Hepatocyte (in vitro differentiated cells): ENCODE data around the gene NAE1. TPM values are rescaled to one million over a fixed set of nuclear protein-coding genes. Genes with fewer than 3 reads are reported as not detected.

Source experiments
- DNase-seq: peaks from one replicate; pipeline ENCODE4 v3.0.0-alpha.2; 2016; ENCODE audit warnings: low spot score
- H2AFZ ChIP-seq: fragments of 200-600 bp; sonication (generic); 2 replicates; pipeline ENCODE4 v1.6.0; 2016; ENCODE audit warnings: antibody characterized with exemption, mild to moderate bottlenecking
- H3K27ac ChIP-seq: fragments of 200-600 bp; sonication (generic); 2 replicates; pipeline ENCODE4 v1.5.1; 2016; ENCODE audit warnings: mild to moderate bottlenecking
- H3K27me3 ChIP-seq: fragments of 200-600 bp; sonication (generic); 2 replicates; pipeline ENCODE4 v1.6.1; 2016
- H3K36me3 ChIP-seq: fragments of 200-600 bp; sonication (generic); replicated peaks from 2 replicates; pipeline ENCODE4 v1.5.1; 2016; ENCODE audit warnings: low read depth; ENCODE audit not compliant: insufficient read depth
- H3K4me1 ChIP-seq: fragments of 200-600 bp; sonication (generic); 2 replicates; pipeline ENCODE4 v1.5.1; 2016; ENCODE audit warnings: mild to moderate bottlenecking, moderate library complexity; ENCODE audit not compliant: insufficient read depth
- H3K4me2 ChIP-seq: fragments of 200-600 bp; sonication (generic); 2 replicates; pipeline ENCODE4 v1.6.0; 2016
- H3K4me3 ChIP-seq: fragments of 200-600 bp; sonication (generic); 2 replicates; pipeline ENCODE4 v1.5.1; 2016; ENCODE audit warnings: mild to moderate bottlenecking
- H3K79me2 ChIP-seq: fragments of 200-600 bp; sonication (generic); 2 replicates; pipeline ENCODE4 v1.6.0; 2017; ENCODE audit warnings: mild to moderate bottlenecking
- H3K9me2 ChIP-seq: fragments of 200-600 bp; sonication (generic); replicated peaks from 2 replicates; pipeline ENCODE4 v1.6.0; 2017; ENCODE audit warnings: mild to moderate bottlenecking; ENCODE audit not compliant: insufficient read depth
- H3K9me3 ChIP-seq: fragments of 200-600 bp; sonication (generic); 2 replicates; pipeline ENCODE4 v1.5.1; 2016; ENCODE audit warnings: low read depth, mild to moderate bottlenecking
- H4K20me1 ChIP-seq: fragments of 200-600 bp; sonication (generic); 2 replicates; pipeline ENCODE4 v1.6.0; 2016; ENCODE audit warnings: mild to moderate bottlenecking; ENCODE audit not compliant: insufficient read depth, poor library complexity, severe bottlenecking
- EZH2 ChIP-seq: fragments of 200-600 bp; sonication (generic); IDR thresholded peaks from 2 replicates; pipeline ENCODE4 v1.6.1; 2016; ENCODE audit warnings: antibody characterized with exemption, mild to moderate bottlenecking, borderline replicate concordance
- EZH2phosphoT487 ChIP-seq: fragments of 200-600 bp; sonication (generic); IDR thresholded peaks from one replicate; pipeline ENCODE4 v1.6.1; 2018; ENCODE audit warnings: antibody characterized with exemption, mild to moderate bottlenecking, low read depth, moderate library complexity; ENCODE audit not compliant: unreplicated experiment, severe bottlenecking
- WGBS: methylation state at CpG from one replicate; pipeline ENCODE4 v1.1.6; 2016; ENCODE audit warnings: low lambda C conversion rate; ENCODE audit errors: missing lambda C conversion rate; 5-methylcytosine and 5-hydroxymethylcytosine counted together
- polyA plus RNA-seq: library from polyadenylated mRNA; unstranded; fragments of >200 nt; fragmentation: Nextera tagmentation; extraction: Ambion mirVana; gene quantifications from 2 replicates; pipeline ENCODE4 v1.2.1, GENCODE V29; 2016
- total RNA-seq: library from RNA; depleted of rRNA; stranded (reverse); fragments of >200 nt; gene quantifications from 2 replicates; pipeline ENCODE4 v1.2.3, GENCODE V29; 2014
- TF ChIP-seq, protein P1 (sequence below): fragments of 200-600 bp; sonication (generic); IDR thresholded peaks from 2 replicates; pipeline ENCODE4 v1.5.1; 2016; ENCODE audit warnings: antibody characterized with exemption, mild to moderate bottlenecking; ENCODE audit not compliant: poor library complexity

The NAE1 gene
- total and polyA plus RNA-seq, 2 experiments from 2014 or later, result 60.3 to 68.5 TPM

DNA sequence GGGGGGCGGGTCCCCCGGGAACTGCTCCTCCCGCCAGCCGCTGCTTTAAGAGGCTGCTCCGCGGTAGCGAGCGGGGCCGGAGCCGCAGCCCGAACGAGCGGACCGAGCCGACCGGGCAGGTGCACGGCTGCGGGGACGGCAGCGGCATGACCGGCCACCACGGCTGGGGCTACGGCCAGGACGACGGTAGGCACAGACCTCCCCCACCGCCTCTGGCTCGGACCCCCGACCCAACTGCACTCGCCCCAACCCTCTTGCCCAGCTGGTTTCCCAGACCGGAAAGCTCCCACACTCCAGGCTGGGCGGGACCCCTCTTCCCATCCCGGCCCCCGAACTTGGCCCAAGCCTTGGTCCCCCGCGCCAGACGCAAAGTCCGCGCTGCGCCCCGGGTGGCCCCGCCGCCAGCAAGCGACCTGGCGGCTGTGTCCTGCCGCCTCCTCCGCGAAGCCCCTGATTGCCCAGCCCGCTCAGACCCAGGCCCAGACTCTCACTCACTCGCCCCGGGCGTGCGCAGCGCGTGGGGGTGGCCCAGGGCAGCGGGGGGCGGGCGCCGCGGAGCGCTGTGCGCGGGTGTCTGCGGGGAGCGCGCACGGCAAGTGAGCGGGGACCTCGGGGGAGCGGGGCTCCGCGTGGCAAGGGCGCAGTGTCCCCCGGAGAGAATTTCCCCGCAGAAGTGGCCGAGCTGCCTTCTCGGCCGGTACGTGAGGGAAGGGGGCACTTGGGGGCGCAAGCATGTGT is 13.7 kb upstream of the NAE1 start, which contains the start of gene CA7:
Gene CA7, plus strand, starts transcription at position 73 of the 738 bp plus-strand sequence. Its CDS starts 74 bp downstream, at position 147.
- Histone ChIP-seq H3K4me2 (peak within 1 kb of the TSS; percentile 99), H3K79me2 (no peaks in the 10 kb centered on the region), H2AFZ (no peak within 1 kb of the TSS), H4K20me1 (no peaks in the 10 kb centered on the region), H3K4me3 (peak within 1 kb of the TSS; percentile 33), H3K4me1 (peaks cover 3% of the 10 kb centered on the region), H3K27me3 (peaks cover 43% of the 10 kb centered on the region), H3K36me3 (no peaks in the 10 kb centered on the region), H3K9me3 (no peaks in the 10 kb centered on the region), H3K9me2 (no peaks in the 10 kb centered on the region), H3K27ac (no peak within 1 kb of the TSS)
- TF ChIP-seq, protein P1, sequence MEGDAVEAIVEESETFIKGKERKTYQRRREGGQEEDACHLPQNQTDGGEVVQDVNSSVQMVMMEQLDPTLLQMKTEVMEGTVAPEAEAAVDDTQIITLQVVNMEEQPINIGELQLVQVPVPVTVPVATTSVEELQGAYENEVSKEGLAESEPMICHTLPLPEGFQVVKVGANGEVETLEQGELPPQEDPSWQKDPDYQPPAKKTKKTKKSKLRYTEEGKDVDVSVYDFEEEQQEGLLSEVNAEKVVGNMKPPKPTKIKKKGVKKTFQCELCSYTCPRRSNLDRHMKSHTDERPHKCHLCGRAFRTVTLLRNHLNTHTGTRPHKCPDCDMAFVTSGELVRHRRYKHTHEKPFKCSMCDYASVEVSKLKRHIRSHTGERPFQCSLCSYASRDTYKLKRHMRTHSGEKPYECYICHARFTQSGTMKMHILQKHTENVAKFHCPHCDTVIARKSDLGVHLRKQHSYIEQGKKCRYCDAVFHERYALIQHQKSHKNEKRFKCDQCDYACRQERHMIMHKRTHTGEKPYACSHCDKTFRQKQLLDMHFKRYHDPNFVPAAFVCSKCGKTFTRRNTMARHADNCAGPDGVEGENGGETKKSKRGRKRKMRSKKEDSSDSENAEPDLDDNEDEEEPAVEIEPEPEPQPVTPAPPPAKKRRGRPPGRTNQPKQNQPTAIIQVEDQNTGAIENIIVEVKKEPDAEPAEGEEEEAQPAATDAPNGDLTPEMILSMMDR, result no peak
- TF ChIP-seq EZH2 (peak; percentile 83), EZH2phosphoT487 (no peak)
- DNase-seq, result no peak
- 3% methylated on average over 58 of the region's 79 CpGs for WGBS

DNA sequence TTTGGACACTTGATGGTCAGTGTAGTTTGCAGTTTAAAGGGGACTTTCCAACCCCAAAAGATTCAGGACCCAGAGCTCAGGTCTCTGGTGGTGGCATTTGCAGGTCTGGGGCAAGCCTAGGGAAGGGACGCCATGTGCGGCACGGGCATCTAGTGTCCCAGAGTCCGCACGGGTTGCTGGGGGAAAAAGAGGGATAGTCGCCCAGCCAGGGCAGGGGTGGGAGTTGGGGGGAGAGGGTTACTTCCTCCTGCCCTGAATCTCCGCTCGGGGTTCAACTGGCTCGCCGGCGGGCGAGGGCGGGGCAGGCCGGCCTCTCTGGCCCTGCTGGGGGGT is 13.2 kb upstream of the NAE1 start:
- Histone ChIP-seq H3K4me1 (peaks cover 3% of the 10 kb centered on the region), H3K9me3 (no peaks in the 10 kb centered on the region), H2AFZ (no peak overlapping the region), H4K20me1 (no peaks in the 10 kb centered on the region), H3K4me3 (no peak overlapping the region), H3K27ac (no peak overlapping the region), H3K27me3 (peaks cover 48% of the 10 kb centered on the region), H3K9me2 (no peaks in the 10 kb centered on the region), H3K36me3 (no peaks in the 10 kb centered on the region), H3K4me2 (peak overlapping the region; percentile 99), H3K79me2 (no peaks in the 10 kb centered on the region)
- no peak for DNase-seq
- 26% methylated on average over 6 of the region's 14 CpGs for WGBS
- TF ChIP-seq, protein P1, result no peak
- TF ChIP-seq EZH2 (no peak), EZH2phosphoT487 (no peak)

DNA sequence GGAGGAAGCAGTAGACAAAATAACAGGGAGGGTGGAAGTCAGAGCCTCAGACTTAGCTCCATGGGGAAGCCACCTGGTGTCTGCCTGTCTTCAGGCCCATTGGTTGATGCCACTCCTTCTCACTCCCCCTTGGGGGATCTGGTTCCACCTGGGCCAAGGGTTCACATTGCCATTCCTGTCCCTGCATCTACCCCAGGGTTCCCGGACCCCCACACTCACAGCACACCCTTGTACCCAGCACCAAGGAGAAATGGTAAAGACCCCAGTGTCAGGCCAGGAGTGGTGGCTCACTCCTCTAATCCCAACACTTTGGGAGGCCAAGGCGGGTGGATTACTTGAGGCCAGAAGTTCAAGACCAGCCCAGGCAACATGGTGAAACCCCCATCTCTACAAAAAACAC is 12.4 kb upstream of the NAE1 start:
- H3K27ac ChIP-seq, result no peak overlapping the region
- no peaks in the 10 kb centered on the region for H3K9me3 ChIP-seq
- no peaks in the 10 kb centered on the region for H3K36me3 ChIP-seq
- 94% methylated on average over 2 of the region's 2 CpGs for WGBS
- DNase-seq, result no peak
- no peaks in the 10 kb centered on the region for H4K20me1 ChIP-seq
- no peaks in the 10 kb centered on the region for H3K9me2 ChIP-seq
- no peaks in the 10 kb centered on the region for H3K79me2 ChIP-seq
- H3K4me1 ChIP-seq, result peaks cover 3% of the 10 kb centered on the region
- H3K4me3 ChIP-seq, result no peak overlapping the region
- no peak overlapping the region for H2AFZ ChIP-seq
- H3K27me3 ChIP-seq, result peaks cover 48% of the 10 kb centered on the region
- H3K4me2 ChIP-seq, result no peak overlapping the region
- TF ChIP-seq, protein P1, result no peak
- TF ChIP-seq EZH2 (no peak), EZH2phosphoT487 (no peak)
